HG02678 (cell line): ENCODE measurements around the gene POLR2B.
"Not testable (repeated sequence)": the region's sequence is repeated elsewhere in the genome, so short reads cannot be mapped to it uniquely, and the experiment has no call there.

ENCODE experiments used
- ATAC-seq: cut with Tn5 transposase; IDR thresholded peaks from one replicate; pipeline ENCODE4 v1.9.1; 2021; ENCODE audit warnings: mild to moderate bottlenecking, moderate library complexity; ENCODE audit not compliant: unreplicated experiment

POLR2B gene

GRCh38 chr4:57051095-57051494 lies 72.4 kb downstream of the POLR2B start:
- no peak for ATAC-seq

- no peak for ATAC-seq
Observed at GRCh38 chr4:57051524-57051923, 72.8 kb downstream of the POLR2B start.

- no peak for ATAC-seq
Observed at GRCh38 chr4:57053508-57053907, 74.8 kb downstream of the POLR2B start.

- no peak for ATAC-seq
Observed at GRCh38 chr4:57055886-57056285, 77.2 kb downstream of the POLR2B start.

- no peak for ATAC-seq
Observed at GRCh38 chr4:57059890-57060716, 81.4 kb downstream of the POLR2B start.

- not testable (repeated sequence) for ATAC-seq
Observed at GRCh38 chr4:57060717-57061067, 82.0 kb downstream of the POLR2B start.

- ATAC-seq = no peak
Observed at GRCh38 chr4:57061395-57061794, 82.7 kb downstream of the POLR2B start.

- no peak for ATAC-seq
Observed at GRCh38 chr4:57063518-57063917, 84.8 kb downstream of the POLR2B start.

GRCh38 chr4:57064120-57064519 lies 85.4 kb downstream of the POLR2B start:
- ATAC-seq = no peak

GRCh38 chr4:57064811-57065711 lies 86.4 kb downstream of the POLR2B start:
- ATAC-seq = no peak

GRCh38 chr4:57065730-57066482 lies 87.2 kb downstream of the POLR2B start:
- no peak for ATAC-seq

GRCh38 chr4:57068237-57068981 lies 89.7 kb downstream of the POLR2B start:
- no peak for ATAC-seq

- no peak for ATAC-seq
Observed at GRCh38 chr4:57070461-57070860, 91.8 kb downstream of the POLR2B start.

GRCh38 chr4:57071326-57071725 lies 92.6 kb downstream of the POLR2B start:
- ATAC-seq = no peak

GRCh38 chr4:57073559-57073958 lies 94.9 kb downstream of the POLR2B start:
- ATAC-seq = no peak

GRCh38 chr4:57074744-57075143 lies 96.0 kb downstream of the POLR2B start:
- ATAC-seq = no peak

- ATAC-seq = no peak
Observed at GRCh38 chr4:57075367-57075766, 96.7 kb downstream of the POLR2B start.

GRCh38 chr4:57076646-57077045 lies 98.0 kb downstream of the POLR2B start:
- no peak for ATAC-seq

GRCh38 chr4:57077550-57078343 lies 99.1 kb downstream of the POLR2B start:
- no peak for ATAC-seq
